Activated CD8-positive, alpha-beta memory T cell treated with anti-CD3 and anti-CD28 coated beads for 4 hours (primary cell): ENCODE results near the gene RNF220.
A peak's percentile ranks its signal among the peaks of the same experiment; 100 is the strongest.

ENCODE experiments used
- DNase-seq, 2 donors: peaks; one replicate each; pipeline ENCODE4 v3.0.0-alpha.2; 2020; ENCODE audit warnings: low read depth in 2 of 2

RNF220 gene

DNA sequence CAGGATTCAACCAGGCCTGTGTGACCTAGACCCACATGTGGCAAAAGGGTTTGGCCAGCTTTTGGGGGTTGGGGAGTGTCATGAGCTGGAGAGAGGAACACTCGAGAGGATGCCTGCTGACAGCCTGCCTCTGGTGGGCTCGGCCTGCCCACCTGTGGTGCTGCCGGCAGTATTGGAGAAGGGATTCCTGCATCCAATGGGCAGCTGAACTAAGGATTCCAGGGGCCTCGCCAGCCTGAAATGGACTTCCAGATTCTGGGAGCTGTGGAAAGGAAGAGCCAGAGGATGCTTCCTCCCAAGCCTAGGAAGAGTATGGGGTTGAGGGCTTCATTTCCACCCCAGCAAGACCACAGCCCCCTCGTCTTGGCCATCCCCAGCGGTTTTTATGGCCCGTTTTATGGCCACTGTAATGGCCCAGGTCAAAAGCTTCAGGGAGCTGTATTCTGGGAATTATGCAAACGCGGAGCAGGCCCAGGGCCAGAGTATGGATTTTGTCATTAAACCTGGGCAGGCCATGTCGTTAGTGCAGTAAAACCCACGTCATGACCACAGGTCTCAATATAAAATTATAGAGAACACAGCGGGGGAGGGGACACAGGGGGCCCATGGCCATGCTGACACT, 205.6 kb downstream of the RNF220 start:
- no peak for DNase-seq

DNA sequence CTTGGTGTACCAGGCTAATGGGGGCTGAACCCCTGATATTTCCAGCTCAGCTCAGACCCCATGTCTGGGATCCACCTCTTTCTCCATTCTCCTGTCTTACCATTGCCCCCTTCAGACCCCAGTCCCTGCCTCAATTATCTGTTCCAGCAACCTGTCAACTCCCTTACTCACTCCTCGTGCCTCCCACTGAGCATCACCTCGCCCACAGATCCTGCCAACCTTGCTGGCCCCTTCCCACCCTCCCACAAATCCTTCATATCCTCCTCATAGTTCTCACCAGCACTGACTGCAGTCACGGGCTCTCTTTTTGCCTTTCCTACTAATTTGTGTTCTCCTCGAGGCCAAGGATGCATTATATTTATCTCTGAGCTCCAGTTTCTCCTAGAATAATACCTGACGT, 206.4 kb downstream of the RNF220 start:
- no peak for DNase-seq

DNA sequence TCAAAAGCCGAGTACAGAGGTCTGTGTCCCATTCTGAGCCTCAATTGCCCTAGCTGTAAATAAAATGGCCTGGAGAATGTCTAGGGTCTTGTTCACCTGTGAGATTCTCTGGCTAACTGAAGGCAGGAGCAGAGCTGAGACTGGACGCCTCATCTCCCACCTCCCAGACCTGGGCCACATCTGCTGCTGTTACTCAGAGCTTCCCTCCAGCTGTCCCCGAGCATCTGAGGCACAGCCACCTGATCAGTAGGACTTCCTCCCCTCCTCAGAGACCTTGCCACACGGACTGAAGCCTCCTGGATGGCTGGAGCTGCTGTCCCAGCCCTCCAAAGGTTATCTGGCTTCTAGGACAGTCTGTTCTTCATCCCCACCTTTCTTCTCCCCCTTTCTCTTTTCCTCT, 206.8 kb downstream of the RNF220 start:
- no peak for DNase-seq

DNA sequence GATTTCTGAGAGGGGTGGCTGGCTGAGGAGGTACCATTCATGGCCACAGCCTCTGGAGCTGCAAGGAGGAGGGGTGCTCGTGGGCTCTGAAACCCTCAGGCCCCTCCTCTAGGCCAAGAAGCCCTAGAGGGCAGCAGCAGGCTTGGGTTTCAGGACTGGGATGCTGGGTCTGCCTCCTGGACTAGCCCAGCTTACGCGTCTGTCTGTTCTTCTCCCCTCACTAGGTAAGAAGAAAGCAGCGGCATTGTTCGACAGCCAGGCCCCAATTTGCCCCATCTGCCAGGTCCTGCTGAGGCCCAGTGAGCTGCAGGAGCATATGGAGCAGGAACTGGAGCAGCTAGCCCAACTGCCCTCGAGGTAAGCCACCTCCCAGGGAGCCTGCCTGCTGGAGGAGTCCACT, 208.9 kb downstream of the RNF220 start:
- DNase-seq, result no peak

DNA sequence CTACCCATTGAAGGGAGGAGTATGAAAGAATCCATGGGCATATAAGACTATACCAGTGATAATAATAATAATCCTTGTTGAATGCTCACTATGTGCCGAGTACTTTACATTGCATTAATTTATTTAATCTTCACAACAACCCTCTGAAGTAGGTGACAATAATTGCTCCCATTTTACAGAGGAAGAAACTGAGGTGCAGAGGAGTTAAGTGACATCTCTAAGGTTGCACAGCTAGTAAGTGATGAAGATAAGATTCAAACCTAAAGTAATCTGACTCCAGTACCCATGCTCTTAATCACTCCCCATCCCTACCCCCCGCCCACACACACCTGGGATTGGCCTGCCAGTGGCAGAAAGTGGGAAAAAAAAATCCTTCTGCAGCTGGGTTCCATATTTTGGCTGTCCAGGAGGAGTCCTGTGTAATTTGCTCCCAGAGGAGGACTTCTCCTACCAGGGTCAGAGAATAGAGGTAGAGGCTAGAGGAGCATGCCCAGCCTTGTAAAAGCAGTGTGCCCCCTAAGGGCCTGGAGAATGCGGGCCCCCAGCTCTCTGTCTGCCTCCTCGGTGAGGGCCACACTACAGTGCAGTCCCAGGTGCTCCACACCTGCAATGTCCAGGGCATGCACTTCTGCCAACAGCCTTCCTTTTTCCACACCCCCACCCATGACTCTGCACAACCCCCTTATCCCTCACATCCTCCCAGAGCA, 211.4 kb downstream of the RNF220 start:
- no peak for DNase-seq

DNA sequence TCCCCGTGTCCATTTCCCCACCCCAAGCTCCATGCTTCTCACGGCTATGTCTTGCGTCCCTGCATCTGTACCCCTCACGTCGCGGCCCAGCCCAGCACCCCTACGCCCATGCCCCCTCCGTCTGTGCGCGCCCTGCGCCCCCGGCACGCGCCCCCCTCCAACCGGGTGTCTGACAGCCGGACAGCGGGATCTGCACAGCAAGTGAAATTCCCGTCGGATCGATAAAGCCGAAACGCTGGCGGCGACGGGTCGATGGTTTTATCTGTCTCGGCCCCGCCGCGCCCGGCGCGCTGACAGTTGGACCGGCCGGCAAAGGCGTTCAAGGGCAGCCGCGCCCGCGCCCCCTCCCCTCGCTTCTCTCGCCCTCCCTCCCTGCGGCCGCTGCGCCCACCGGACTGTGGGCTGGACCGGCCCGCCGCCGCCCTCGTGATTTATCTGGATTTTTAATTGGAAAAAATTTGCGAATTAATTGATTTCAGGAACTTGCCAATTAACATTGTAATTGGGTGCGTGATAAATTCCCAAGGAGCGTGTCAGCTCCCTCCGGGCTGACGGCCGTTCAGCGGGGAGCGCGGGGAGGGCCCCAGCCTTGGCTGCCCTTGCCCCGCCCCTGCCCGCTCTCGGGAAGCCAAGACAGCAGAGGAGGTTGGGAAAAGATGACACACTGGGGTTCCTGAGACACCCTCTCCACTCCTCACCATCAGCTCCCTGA, 212.1 kb downstream of the RNF220 start:
- DNase-seq, result no peak

DNA sequence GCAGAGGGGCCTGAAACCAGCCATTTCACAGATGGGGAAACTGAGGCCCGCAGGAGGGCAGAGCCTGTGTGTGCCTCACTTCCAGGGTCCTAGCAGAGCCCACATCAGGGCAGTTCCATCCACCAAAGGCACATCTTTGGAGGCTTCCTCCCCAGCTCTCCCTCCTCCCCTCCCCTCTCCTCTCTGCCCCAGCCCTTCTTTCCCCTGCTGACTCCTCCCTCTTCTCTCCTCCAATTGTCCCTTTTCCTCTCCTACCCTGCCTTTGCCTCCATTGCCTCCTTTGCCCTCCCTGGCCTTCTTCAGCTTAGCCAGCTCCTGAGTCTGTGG, 212.6 kb downstream of the RNF220 start:
- no peak for DNase-seq

DNA sequence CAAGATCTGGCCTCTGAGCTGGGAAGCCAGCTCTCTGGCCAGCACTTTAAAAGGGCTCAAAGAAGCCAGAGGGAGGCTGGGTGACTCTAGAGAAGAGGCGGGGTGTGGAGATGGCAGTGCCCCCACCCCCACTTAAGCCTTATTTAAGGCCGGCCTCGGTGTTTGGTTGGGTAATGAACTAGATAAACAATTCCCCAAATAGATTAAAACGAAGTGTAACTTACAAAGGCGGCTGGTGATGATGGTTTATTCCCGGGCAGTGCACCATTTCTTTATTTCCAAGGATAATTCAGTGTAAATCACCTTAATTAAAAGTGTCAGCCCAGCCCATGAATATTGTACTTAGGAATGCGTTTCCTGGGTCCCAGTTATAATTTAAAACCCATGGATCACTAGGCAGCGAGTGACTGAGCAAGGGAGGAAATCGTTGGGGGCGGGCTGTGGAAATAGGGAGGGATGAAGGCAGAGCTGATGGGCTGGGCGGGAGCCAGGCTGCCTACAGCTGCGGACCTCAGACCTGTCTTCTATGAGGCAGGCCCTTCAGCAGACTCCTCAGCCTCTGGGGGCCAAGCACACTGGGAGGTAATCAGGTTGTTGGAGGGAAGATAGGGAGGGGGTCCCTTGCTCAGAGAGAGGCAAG, 214.3 kb downstream of the RNF220 start:
- DNase-seq, result no peak

DNA sequence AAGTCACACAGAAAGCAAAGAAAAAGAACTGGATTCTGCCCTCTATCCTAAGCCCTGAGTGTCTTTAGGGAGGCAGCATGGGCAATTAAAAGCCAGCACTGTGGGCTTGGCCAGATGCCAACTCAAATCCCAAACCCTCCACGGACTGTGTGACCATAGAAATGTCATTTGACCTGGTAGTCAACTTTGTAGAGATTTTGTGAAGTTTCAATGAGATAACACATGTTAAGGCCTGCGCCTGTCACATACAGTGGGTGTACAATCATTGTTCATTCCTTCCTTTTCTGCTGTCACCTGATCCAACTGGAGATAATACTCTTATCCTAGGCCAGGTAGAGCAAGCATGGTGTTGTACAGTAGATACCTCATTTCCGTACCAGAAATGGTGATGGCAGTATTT, 215.0 kb downstream of the RNF220 start:
- no peak for DNase-seq

DNA sequence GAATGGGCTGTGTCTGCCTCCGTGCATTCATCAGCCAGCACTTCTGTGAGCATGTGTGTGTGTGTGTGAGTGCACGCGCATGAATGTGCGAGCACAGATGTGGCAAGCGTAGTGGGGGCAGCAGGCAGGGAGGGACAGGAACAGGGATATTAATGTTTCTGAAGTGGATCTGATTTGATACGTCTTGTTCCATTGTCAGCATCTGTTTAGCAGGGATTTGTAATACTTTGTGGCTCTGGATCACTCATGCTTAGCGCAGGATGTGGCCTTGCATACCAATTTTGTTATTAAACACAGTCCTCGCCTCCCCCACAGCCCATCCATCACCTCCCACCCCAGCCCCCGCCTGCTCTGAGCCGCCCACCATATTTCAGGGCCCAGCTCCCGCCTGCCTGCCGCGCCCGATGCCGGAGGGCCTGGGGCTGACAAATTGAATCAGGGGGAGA, 216.8 kb downstream of the RNF220 start:
- no peak for DNase-seq

DNA sequence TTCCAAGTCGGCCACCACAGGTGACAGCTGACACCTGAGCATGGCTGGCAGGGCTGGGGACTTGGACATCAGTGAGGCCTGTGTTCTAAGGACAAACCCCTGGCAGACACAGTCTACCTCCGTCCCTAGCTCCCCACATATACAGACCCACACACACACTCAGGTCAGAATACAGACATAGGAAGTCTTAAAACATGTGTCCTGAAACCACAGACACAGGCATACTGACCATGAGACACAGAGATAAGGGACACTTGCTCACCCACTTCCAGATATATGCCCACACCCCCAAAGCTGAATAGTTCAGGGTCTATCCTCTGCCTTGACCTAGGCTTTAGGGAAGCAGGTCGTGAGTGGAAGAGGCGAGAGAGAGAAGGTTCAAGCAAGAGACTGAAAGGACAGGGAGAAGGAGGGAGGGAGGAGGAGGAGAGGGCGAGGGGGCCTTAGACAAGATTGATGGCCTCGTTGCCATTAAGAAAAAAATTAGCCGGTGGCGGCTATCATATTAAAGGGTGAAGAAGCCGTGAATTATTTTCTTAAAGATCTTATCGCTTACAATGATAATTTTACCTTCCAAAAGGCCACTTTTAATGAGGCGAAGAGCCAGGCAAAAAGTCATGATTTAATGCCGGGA, 219.3 kb downstream of the RNF220 start:
- no peak for DNase-seq

DNA sequence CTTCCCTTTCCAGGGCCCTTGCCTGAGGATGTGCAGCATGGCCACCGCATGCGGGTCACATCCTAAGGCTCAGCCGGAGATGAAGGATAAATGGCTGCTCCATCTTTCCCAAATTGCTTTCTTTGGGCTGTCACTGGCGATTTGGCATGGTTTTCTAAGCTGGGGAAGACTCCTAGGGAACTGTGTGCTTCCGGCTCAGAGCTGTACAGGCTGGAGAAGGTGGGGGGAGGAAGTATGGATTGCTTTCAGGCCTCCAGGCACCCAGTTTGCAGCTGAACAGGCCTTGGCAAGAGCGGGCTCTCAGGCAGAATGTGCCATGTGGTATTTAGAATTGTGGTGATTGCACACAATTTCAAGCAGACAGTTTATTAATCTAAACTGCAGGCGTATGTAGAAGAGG, 220.3 kb downstream of the RNF220 start:
- DNase-seq, result no peak

DNA sequence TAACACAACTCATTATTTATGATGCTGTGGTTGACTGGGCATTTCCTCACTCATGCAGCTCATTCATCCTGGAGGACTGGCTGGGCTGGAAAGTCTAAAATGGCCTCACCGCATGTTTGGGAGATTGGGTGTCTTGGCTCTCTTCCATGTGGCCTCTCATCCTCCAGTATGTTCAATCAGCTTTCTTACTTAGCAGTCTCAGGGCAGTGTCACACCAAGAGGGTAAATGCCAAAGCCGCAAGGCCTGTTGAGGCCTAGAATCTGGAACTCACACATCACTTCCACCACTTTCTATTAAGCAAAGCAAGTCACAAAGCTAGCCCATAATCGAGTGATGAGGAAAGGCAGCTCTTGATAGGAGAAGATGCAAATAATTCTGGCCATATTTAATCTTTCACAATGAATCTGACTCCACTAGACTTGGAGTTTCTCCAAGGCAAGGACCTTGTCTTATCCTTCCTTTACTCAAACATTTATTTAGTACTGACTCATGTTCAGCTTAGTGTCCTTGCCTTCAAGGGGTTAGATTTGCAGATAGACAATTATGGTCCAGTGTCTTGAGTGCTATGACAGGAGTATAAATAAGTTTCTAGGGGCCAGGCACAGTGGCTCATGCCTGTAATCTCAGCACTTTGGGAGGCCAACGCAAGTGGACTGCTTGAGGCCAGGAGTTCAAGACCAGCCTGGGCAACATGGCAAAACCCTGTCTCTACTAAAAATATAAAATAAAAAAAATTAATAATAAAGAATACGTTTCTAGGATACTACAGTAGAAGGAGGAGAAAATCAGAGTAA, 224.1 kb downstream of the RNF220 start:
- no peak for DNase-seq

DNA sequence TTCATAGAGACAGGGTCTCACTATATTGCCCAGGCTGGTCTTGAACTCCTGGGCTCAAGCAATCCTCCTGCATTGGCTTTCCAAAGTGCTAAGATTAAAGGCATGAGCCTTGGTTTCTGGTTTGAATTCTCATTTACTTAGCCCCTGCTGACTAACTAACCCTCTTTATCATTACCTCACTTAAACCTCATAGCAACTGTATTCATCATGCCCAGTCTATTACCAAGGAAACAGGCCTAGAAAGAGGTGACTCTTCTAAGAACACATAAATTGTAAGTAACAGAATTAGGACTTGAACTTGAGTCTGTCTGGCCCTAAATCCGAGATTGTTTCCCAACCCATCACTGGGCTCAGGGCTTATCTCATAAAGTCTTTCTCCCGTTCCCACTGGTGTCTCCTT, 225.1 kb downstream of the RNF220 start:
- DNase-seq, result no peak

DNA sequence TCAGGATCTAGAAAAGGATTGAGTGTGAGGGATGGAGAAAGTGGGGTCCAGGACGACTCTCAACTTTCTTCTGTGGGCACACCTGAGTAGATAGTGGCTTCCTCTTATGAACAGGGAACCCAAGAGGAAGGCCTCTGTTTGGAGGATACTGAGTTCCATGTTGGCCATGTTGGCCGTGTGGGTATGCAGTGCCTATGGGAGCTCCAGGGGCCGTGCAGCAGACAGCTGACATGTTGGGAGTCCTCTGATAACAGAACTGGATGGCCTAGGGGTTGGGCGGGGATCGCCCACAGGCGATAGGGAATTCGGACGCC, 226.2 kb downstream of the RNF220 start:
- no peak for DNase-seq

DNA sequence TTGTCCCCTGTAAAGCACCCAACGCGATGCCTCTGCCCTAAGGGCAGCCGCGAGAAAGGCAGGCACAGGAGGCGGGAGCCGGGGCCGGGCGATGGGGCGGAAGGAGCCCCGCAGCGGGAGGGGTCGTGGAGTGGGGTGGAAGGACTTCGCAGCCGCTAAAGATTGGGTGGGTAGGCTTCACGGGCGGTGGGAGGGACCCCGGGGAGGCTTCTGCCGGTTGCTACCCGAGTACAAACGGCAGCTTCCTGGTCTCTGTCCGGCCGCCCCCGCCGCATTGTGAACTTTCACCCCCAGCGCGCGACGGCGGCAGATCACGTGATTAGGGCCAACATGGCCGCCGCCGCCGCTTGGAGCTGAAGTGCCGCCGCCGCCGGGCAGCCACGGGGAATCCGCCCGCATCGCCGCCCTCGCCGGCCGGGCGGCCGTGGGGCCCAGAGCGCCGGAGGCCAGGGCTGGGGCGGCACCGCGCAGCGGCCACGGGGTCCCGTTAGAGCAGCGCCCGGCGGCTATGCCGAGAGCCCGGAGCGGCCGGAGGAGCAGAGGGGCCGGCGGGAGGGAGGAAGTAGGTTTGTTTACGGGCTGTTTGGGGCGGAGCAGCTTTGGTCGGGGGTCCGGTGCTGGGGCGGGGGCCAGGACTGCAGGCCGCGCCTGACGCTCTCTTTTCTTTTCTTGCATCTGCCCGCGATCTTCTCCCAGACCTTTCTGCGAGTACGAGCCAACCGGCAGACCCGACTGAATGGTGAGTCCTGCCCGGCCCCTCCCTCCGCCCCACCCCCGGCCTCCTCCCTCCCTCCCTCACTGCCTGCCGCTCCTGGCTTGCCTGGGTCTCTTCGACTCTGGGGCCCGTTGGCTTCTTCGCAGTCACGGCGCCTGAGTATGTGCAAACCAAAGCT, 226.8 kb downstream of the RNF220 start:
- DNase-seq, result peak; percentile 79 to 83

DNA sequence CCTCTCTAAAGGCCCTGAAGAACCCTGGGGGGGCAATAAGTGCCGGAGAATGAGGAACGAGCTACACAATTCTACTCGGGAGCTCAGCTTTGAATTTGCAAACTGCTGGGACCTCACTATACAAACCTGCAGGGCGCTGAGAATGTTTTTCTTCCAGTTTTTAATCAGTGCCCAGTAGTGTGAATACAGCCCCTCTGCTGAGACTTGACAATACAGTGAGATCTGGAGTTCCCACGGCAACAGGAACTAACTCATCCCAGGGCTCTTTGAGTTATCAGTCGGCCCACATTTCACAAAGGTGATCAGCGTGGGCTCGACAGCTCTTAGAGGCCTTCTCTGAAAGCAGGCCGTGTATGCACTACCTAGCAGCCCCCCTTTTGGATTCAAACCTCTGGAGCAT, 227.5 kb downstream of the RNF220 start:
- DNase-seq, result no peak

DNA sequence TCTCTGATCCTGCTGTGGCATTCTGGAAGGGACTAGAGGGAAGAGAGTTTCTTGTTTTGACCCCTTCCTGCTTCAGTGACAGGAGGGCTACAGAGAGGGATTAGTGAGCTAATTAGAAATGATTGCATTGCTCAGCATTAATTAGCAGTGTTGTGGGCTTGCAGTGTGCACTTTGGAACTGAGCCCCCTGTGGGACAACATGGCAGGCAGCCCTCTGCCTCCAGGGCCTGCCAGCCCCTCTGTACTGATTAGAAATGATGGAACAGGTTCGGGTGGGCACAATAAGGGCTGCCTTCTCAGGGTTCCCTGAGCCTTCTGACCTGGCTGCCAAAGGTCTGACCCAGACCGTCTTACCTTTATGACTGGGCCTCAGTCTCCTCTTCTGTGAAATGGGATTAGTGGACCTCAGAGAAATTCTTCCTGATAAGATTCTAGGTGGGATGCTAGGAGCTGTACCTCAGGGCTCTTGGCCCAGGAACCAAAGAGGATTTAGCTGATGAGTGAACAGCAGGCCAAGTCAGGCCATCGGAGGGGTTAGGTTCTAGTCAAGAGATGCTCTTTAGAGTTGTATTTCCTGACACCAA, 229.6 kb downstream of the RNF220 start:
- no peak for DNase-seq

DNA sequence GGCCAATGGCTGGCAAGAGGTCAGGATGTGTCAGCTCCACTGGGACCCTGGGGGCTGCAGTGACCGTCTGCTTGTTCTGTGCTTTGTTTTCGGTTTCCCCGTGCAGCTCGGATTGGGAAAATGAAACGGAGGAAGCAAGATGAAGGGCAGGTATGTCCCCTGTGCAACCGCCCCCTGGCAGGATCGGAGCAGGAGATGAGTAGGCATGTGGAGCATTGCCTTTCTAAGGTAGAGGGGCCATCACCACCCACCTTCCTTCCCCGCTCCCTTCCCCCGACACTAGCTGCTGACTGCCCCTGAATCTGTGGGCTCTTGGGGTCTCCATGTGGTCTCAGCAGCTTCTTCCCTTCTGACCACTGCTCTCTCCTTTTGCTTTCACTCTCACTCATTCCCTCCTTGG, 230.4 kb downstream of the RNF220 start:
- no peak for DNase-seq

DNA sequence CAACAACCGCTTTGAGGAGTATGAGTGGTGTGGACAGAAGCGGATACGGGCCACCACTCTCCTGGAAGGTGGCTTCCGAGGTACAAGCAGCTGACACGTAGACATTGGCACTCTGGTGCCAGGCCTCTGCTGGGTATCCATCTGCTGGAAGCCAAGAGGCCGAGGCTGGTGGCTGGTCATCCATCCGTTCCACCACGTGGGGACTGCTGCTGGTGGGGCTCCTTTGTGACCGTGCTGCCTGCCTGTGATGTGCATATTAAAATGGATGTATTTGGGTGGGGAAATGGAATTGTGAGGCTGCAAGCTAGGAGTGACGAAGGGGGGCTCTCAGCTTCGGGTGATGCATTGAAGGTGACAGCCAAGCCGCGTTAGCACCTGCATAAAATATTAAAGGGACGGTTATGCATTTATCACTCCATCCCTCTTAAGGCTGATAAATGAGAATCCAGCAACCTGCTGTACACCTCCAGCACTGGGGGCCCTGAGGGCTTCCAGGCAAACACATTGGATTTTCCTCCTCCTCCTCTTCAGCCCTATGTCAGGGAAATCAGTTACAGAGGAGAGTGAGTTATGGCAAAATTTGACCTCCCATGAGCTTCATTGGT, 231.1 kb downstream of the RNF220 start:
- no peak for DNase-seq
